Trophoblast cell (in vitro differentiated cells and primary cell): ENCODE measurements around the gene ROBO1.

Experiments used
- DNase-seq, 2 donors: peaks; one replicate each; pipeline ENCODE4 v3.0.0-alpha.2; 2016
- H2AFZ ChIP-seq: 2 replicates; pipeline ENCODE4 v1.6.1; 2013; ENCODE audit warnings: low read length, moderate library complexity, mild to moderate bottlenecking; ENCODE audit not compliant: insufficient read depth, poor library complexity
- H2AK5ac ChIP-seq: 2 replicates; pipeline ENCODE4 v1.6.1; 2013; ENCODE audit warnings: mild to moderate bottlenecking, low read length
- H2BK120ac ChIP-seq: 2 replicates; pipeline ENCODE4 v1.6.1; 2013; ENCODE audit warnings: low read length, mild to moderate bottlenecking, moderate library complexity; ENCODE audit not compliant: insufficient read depth, poor library complexity
- H2BK12ac ChIP-seq: 2 replicates; pipeline ENCODE4 v1.6.1; 2013; ENCODE audit warnings: mild to moderate bottlenecking, low read length, moderate library complexity
- H2BK5ac ChIP-seq: 2 replicates; pipeline ENCODE4 v1.6.1; 2013; ENCODE audit warnings: low read length, low read depth, moderate library complexity, mild to moderate bottlenecking; ENCODE audit not compliant: poor library complexity
- H3K14ac ChIP-seq: 2 replicates; pipeline ENCODE4 v1.6.1; 2013; ENCODE audit warnings: mild to moderate bottlenecking, low read length
- H3K18ac ChIP-seq: 2 replicates; pipeline ENCODE4 v1.6.1; 2013; ENCODE audit warnings: mild to moderate bottlenecking, low read length
- H3K23ac ChIP-seq: 2 replicates; pipeline ENCODE4 v1.6.1; 2013; ENCODE audit warnings: low read length
- H3K27ac ChIP-seq: 2 replicates; pipeline ENCODE4 v1.5.1; 2013; ENCODE audit warnings: low read depth, mild to moderate bottlenecking, inconsistent platforms, low read length, moderate library complexity
- H3K27me3 ChIP-seq: 2 replicates; pipeline ENCODE4 v1.6.1; 2013; ENCODE audit warnings: inconsistent platforms, mild to moderate bottlenecking, low read length, moderate library complexity; ENCODE audit not compliant: insufficient read depth
- H3K36me3 ChIP-seq, 2 experiments: 1 replicate in 1 of 2; 2 replicates in 1 of 2; pipeline ENCODE4 v1.6.1; 2013; ENCODE audit warnings: low read length in 2 of 2, mild to moderate bottlenecking in 2 of 2, moderate library complexity in 1 of 2; ENCODE audit not compliant: insufficient read depth in 2 of 2, control insufficient read depth in 1 of 2
- H3K4ac ChIP-seq: 2 replicates; pipeline ENCODE4 v1.6.1; 2013; ENCODE audit warnings: low read depth, mild to moderate bottlenecking, low read length, moderate library complexity
- H3K4me1 ChIP-seq, 2 experiments: 1 replicate in 1 of 2; 2 replicates in 1 of 2; pipeline ENCODE4 v1.6.1; 2013; ENCODE audit warnings: low read length in 2 of 2, mild to moderate bottlenecking in 2 of 2, moderate library complexity in 1 of 2; ENCODE audit not compliant: insufficient read depth in 2 of 2, control insufficient read depth in 1 of 2
- H3K4me2 ChIP-seq: 2 replicates; pipeline ENCODE4 v1.6.1; 2013; ENCODE audit warnings: inconsistent platforms, mild to moderate bottlenecking, low read length, moderate library complexity
- H3K4me3 ChIP-seq: 2 replicates; pipeline ENCODE4 v1.5.1; 2013; ENCODE audit warnings: mild to moderate bottlenecking, low read depth, low read length, inconsistent platforms
- H3K79me1 ChIP-seq: one replicate; pipeline ENCODE4 v1.6.1; 2013; ENCODE audit warnings: low read length
- H3K79me2 ChIP-seq: 2 replicates; pipeline ENCODE4 v1.6.1; 2013; ENCODE audit warnings: low read length, mild to moderate bottlenecking; ENCODE audit not compliant: control insufficient read depth, insufficient read depth, poor library complexity
- H3K9ac ChIP-seq: 2 replicates; pipeline ENCODE4 v1.6.1; 2013; ENCODE audit warnings: mild to moderate bottlenecking, low read length
- H3K9me3 ChIP-seq: 2 replicates; pipeline ENCODE4 v1.6.1; 2013; ENCODE audit warnings: low read depth, mild to moderate bottlenecking, control low read depth, inconsistent platforms, low read length; ENCODE audit not compliant: insufficient read depth
- H4K12ac ChIP-seq: 2 replicates; pipeline ENCODE4 v1.6.1; 2013; ENCODE audit warnings: low read depth, mild to moderate bottlenecking, low read length, moderate library complexity
- H4K8ac ChIP-seq: 2 replicates; pipeline ENCODE4 v1.6.1; 2013; ENCODE audit warnings: low read depth, mild to moderate bottlenecking, low read length, moderate library complexity
- H4K91ac ChIP-seq: one replicate; pipeline ENCODE4 v1.6.1; 2013; ENCODE audit warnings: low read depth, mild to moderate bottlenecking, low read length, moderate library complexity
- WGBS: extraction: QIAGEN DNeasy Blood & Tissue Kit; methylation state at CpG from one replicate; pipeline ENCODE4 v1.1.7; 2013; ENCODE audit warnings: missing lambda C conversion rate; ENCODE audit not compliant: insufficient read length, insufficient coverage; ENCODE audit errors: extremely low coverage; 5-methylcytosine and 5-hydroxymethylcytosine counted together

Gene ROBO1

DNA sequence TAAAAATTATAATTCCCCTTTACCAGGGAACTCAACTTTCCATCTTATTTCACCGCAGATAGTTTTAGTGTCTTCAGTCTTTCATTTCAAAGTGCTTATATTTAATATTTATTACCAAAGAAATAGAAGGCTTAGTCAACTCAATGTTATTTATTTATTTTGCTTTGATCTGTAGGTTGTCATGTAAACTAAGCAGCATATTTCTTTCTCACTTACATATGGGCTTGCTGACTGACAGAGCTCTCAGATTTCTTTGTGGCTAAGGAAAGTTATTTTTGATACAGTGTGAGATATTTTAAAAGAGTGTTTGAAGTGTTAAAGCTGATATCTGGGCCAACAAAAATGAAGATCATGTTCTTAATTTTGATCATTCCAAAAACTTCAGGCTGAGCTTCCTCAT lies 331.4 kb downstream of the ROBO1 start:
- H2BK5ac ChIP-seq, result no peak overlapping the region
- no peaks in the 10 kb centered on the region for H3K36me3 ChIP-seq
- no peak overlapping the region for H2BK120ac ChIP-seq
- H3K18ac ChIP-seq, result no peak overlapping the region
- no peak overlapping the region for H3K23ac ChIP-seq
- H4K8ac ChIP-seq, result no peak overlapping the region
- H3K4me2 ChIP-seq, result no peak overlapping the region
- H4K91ac ChIP-seq, result no peak overlapping the region
- peak in 1 of 2 donors; percentile 45 for DNase-seq
- H3K9ac ChIP-seq, result no peak overlapping the region
- no peaks in the 10 kb centered on the region for H3K79me2 ChIP-seq
- no peak overlapping the region for H4K12ac ChIP-seq
- H2AK5ac ChIP-seq, result no peak overlapping the region
- no peaks in the 10 kb centered on the region for H3K4me1 ChIP-seq
- H3K27me3 ChIP-seq, result no peaks in the 10 kb centered on the region
- no CpG with 5 or more reads among the region's 1 CpG for WGBS
- H2BK12ac ChIP-seq, result no peak overlapping the region
- H2AFZ ChIP-seq, result no peak overlapping the region
- H3K4ac ChIP-seq, result no peak overlapping the region
- no peaks in the 10 kb centered on the region for H3K79me1 ChIP-seq
- no peak overlapping the region for H3K4me3 ChIP-seq
- no peak overlapping the region for H3K14ac ChIP-seq
- no peak overlapping the region for H3K27ac ChIP-seq
- H3K9me3 ChIP-seq, result no peaks in the 10 kb centered on the region

DNA sequence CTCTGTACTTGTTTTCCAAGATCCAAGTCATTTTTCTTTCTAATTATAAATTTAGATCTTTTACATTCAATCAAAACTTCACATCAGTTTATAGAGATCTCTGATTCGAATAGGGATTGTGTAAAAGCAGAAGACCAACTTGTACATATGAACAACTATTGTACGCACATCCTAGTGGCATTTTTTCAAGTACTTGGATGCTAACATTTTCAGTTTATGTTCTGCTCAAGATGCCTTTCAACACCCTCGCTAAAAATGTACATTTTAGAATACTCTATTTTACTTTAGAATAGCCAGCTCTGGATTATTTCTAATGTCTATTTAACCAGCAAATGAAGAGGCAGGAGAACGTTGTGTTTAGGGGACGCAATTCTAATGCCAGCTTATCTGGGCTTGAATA lies 340.7 kb downstream of the ROBO1 start:
- Histone ChIP-seq H3K18ac (no peak overlapping the region), H4K91ac (no peak overlapping the region), H3K14ac (no peak overlapping the region), H3K4ac (no peak overlapping the region), H2BK5ac (no peak overlapping the region), H3K4me3 (no peak overlapping the region), H3K4me1 (no peaks in the 10 kb centered on the region), H3K79me2 (no peaks in the 10 kb centered on the region), H3K9me3 (no peaks in the 10 kb centered on the region), H3K9ac (no peak overlapping the region), H3K27me3 (no peaks in the 10 kb centered on the region), H3K36me3 (no peaks in the 10 kb centered on the region), H2AFZ (no peak overlapping the region), H4K12ac (no peak overlapping the region), H3K27ac (no peak overlapping the region), H2BK120ac (no peak overlapping the region), H3K79me1 (no peaks in the 10 kb centered on the region), H2AK5ac (no peak overlapping the region), H3K23ac (no peak overlapping the region), H3K4me2 (no peak overlapping the region), H2BK12ac (no peak overlapping the region), H4K8ac (no peak overlapping the region)
- DNase-seq, result no peak
- WGBS, result no CpG with 5 or more reads among the region's 5 CpGs

DNA sequence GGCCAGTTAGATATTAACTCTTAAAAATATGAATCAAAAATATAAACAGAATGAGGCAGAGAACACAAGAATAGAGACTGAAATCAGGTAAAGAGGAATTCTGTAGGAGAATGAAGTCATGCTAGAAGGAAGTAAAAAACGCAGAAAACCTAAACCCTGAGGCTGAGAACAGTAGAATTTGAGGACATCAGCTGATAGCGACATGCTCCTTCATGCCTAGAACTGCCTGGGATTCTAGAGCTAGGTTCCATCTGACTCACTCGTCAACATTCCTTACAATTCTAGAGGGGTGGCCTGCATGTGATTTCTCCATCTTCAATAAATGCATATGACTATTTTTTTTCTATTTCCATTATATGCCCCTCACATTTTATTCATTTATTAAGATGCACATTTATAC lies 343.0 kb downstream of the ROBO1 start:
- no peak overlapping the region for H3K9ac ChIP-seq
- no peak overlapping the region for H3K4me2 ChIP-seq
- H3K27ac ChIP-seq, result no peak overlapping the region
- no peak overlapping the region for H2AK5ac ChIP-seq
- H3K14ac ChIP-seq, result no peak overlapping the region
- no peaks in the 10 kb centered on the region for H3K36me3 ChIP-seq
- no peaks in the 10 kb centered on the region for H3K9me3 ChIP-seq
- H3K27me3 ChIP-seq, result no peaks in the 10 kb centered on the region
- no peak overlapping the region for H4K12ac ChIP-seq
- no CpG with 5 or more reads among the region's 3 CpGs for WGBS
- H3K4me1 ChIP-seq, result no peaks in the 10 kb centered on the region
- no peak overlapping the region for H4K8ac ChIP-seq
- no peak overlapping the region for H2BK5ac ChIP-seq
- H3K23ac ChIP-seq, result no peak overlapping the region
- no peak overlapping the region for H2BK12ac ChIP-seq
- no peak overlapping the region for H2BK120ac ChIP-seq
- no peak overlapping the region for H3K4ac ChIP-seq
- H3K79me1 ChIP-seq, result no peaks in the 10 kb centered on the region
- no peak overlapping the region for H4K91ac ChIP-seq
- no peaks in the 10 kb centered on the region for H3K79me2 ChIP-seq
- DNase-seq, result peak; percentile 70 to 93
- no peak overlapping the region for H3K18ac ChIP-seq
- no peak overlapping the region for H2AFZ ChIP-seq
- H3K4me3 ChIP-seq, result no peak overlapping the region

DNA sequence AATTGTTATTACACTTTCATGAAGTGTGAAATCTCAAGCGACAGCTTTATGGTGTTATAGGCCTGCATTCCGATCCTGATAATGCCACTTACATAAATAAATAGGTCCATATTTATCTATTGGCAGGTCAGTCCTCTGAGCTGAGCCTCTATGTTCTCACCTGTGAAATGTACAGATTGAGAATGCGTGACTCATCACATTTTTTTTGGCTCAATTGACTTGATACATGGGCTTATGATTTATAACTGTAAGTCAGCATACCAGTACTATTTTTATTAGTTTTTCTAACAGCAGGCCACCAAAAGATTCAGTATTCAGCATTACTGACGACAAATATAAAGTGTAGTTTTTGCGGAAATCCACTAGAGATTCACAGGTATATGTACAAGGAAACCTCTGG lies 344.4 kb downstream of the ROBO1 start:
- H3K4me2 ChIP-seq, result no peak overlapping the region
- no peak overlapping the region for H4K12ac ChIP-seq
- H3K36me3 ChIP-seq, result no peaks in the 10 kb centered on the region
- no peak overlapping the region for H3K4ac ChIP-seq
- no peak overlapping the region for H3K4me3 ChIP-seq
- no peak overlapping the region for H3K18ac ChIP-seq
- H4K91ac ChIP-seq, result no peak overlapping the region
- H2AFZ ChIP-seq, result no peak overlapping the region
- H3K9me3 ChIP-seq, result no peaks in the 10 kb centered on the region
- H2BK5ac ChIP-seq, result no peak overlapping the region
- no peak overlapping the region for H2BK12ac ChIP-seq
- no peaks in the 10 kb centered on the region for H3K27me3 ChIP-seq
- no peak overlapping the region for H3K9ac ChIP-seq
- H2BK120ac ChIP-seq, result no peak overlapping the region
- peak; percentile 8 to 72 for DNase-seq
- no peaks in the 10 kb centered on the region for H3K4me1 ChIP-seq
- no peak overlapping the region for H3K14ac ChIP-seq
- H2AK5ac ChIP-seq, result no peak overlapping the region
- H3K23ac ChIP-seq, result no peak overlapping the region
- H3K27ac ChIP-seq, result no peak overlapping the region
- no peak overlapping the region for H4K8ac ChIP-seq
- H3K79me1 ChIP-seq, result no peaks in the 10 kb centered on the region
- WGBS, result no CpG with 5 or more reads among the region's 5 CpGs
- H3K79me2 ChIP-seq, result no peaks in the 10 kb centered on the region
